Large intestine (tissue), 3 donors: ENCODE measurements around the gene ABCA4. TPM values are rescaled to one million over a fixed set of nuclear protein-coding genes. Genes with fewer than 3 reads are reported as not detected.

Experiments
- DNase-seq, 2 donors: peaks; one replicate each; pipeline versions ENCODE4 v3.0.0 to v3.0.0-alpha.2; 2013
- H3K27ac ChIP-seq: one replicate; pipeline ENCODE4 v1.5.1; 2013; ENCODE audit warnings: low read length
- H3K27me3 ChIP-seq: 2 replicates; pipeline ENCODE4 v1.6.1; 2013; ENCODE audit warnings: low read length; ENCODE audit not compliant: control insufficient read depth, insufficient read depth
- H3K36me3 ChIP-seq: 2 replicates; pipeline ENCODE4 v1.6.1; 2013; ENCODE audit warnings: low read length; ENCODE audit not compliant: control insufficient read depth, insufficient read depth
- H3K4me1 ChIP-seq: one replicate; pipeline ENCODE4 v1.6.1; 2013; ENCODE audit warnings: low read length; ENCODE audit not compliant: control insufficient read depth, insufficient read depth
- H3K4me3 ChIP-seq: one replicate; pipeline ENCODE4 v1.5.1; 2013; ENCODE audit warnings: low read length
- H3K9me3 ChIP-seq: one replicate; pipeline ENCODE4 v1.6.1; 2013; ENCODE audit warnings: mild to moderate bottlenecking, low read depth, low read length, moderate library complexity; ENCODE audit not compliant: control insufficient read depth
- WGBS: methylation state at CpG from one replicate; pipeline ENCODE4 v1.1.5; 2013; ENCODE audit warnings: low lambda C conversion rate; ENCODE audit not compliant: insufficient coverage; 5-methylcytosine and 5-hydroxymethylcytosine counted together
- polyA plus RNA-seq: library from polyadenylated mRNA; unstranded; fragments of 120-200 nt; gene quantifications from one replicate; pipeline ENCODE4 v1.2.1, GENCODE V29; 2013

Gene ABCA4
- polyA plus RNA-seq, 1 donor: 5.3 TPM

DNA sequence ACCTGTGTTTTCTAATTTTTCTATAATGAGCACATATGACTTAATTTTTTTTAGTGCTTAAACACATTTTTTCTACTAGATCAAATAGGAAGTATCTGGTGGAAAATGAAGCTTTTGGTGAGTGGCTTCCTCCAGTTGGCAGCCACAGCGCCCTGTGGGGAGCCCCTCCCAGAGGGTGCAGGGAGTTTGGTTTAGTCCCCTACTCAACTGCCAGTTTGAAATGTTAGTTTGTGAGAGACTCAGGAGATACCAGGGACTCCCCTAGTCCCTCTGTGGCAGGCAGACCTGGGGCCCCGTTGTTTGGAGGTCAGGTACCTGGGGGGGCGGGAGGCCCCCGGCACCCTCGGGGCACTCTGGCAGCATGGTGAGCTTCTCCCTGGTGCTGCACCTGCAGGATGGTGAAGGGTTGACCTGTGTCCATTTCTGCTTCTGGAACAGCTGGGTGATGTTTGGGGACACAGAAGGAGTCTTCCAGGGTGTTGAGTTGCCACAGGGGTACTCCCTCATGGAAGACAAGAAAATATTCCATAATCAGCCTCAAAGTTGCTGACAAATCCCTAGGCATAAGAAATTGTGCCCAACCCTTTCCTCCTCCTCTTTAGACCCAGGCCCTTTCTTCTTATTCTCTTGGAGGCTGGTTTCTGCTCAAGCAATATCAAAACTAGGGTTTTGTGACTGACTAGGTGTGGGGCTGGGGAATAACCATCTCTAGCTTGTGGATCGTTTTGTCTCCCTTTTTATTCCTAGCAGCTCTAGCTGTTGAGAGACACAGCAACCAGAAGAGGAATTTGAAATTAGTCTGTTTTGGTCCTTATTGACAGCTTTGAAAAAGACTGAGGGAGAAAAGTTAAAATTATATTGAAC, 91.6 kb downstream of the ABCA4 start:
- Histone ChIP-seq H3K9me3 (no peaks in the 10 kb centered on the region), H3K36me3 (no peaks in the 10 kb centered on the region), H3K27ac (no peak overlapping the region), H3K27me3 (no peaks in the 10 kb centered on the region), H3K4me1 (peaks cover 6% of the 10 kb centered on the region), H3K4me3 (no peak overlapping the region)
- WGBS: no CpG with 5 or more reads among the region's 6 CpGs
- DNase-seq: no peak

DNA sequence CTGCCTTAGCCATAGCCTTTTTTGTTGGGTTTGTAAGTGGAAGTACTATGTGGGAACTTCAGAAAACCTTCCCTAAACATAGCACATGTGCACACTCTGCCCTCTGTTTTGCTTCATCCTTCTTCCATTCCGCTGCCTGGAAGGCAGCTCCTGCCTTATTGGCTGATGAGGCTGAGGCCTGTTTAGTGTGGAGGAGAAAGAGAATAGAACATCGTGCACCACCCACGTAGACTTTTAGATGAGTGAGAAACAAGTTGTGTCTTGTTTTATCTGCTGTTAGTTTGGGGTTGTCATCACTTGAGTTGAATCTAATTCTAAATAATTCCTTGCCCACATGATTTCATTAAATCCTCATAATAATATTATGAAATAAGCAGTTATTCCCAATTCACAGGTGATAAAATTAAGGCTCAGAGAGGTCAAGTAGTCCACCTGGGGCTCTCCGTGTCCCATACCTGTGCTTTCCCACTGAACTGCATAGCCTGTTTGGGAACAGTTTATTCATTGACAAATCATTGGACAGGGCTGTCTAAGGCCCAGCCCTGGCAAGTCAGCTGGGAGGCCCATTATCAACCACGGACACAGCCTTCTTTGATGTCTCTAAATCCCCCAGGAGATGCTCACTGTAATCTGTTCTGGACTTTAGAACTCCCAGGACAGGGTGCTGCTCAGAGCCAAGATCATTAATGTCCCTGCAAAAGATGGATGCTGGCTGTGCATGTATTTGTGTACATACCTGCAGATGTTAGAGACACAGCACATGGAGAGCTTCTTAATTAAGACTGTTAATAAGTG, 93.0 kb downstream of the ABCA4 start:
- peak in 1 of 2 donors; percentile 41 for DNase-seq
- no peak overlapping the region for H3K27ac ChIP-seq
- no peaks in the 10 kb centered on the region for H3K36me3 ChIP-seq
- H3K27me3 ChIP-seq: no peaks in the 10 kb centered on the region
- H3K4me3 ChIP-seq: no peak overlapping the region
- 80% methylated on average over 1 of the region's 5 CpGs for WGBS
- peaks cover 3% of the 10 kb centered on the region for H3K4me1 ChIP-seq
- no peaks in the 10 kb centered on the region for H3K9me3 ChIP-seq

DNA sequence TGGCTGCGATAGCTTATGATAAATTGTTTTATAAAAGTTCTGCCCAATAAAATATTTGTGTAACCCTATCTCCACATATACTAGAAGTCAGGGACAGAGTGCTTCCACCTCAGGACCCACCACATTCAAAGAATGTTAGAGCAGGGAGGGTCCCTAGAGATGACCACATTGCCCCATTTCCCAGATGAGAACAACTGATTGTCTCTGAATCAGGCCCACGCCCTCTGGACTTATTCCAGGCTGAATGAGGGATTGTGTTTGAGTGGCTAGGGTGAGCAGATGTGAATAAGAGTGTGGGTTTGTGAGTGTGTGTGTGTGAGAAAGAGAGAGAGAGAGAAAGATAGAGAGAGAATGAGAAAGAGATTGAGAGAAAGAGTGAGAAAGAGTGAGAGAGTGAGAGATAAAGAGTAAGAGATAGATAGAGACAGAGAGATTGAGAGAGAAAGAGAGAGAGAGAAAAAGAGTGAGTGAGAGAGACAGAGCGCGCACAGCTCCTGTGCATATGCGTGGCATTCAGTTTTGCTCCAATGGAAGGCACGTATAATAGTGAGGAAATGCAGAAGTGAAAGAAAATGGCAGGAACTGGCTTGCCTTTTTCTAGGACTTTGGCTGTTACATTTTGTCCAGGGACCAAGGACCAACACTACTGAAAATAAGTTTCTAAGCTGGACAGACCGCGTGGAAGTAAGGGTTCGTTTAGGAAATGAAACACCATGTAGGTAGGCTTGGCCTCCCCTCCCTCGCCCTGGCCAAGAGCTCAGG, 94.1 kb downstream of the ABCA4 start:
- Histone ChIP-seq H3K4me1 (peaks cover 8% of the 10 kb centered on the region), H3K9me3 (no peaks in the 10 kb centered on the region)
- 100% methylated on average over 4 of the region's 10 CpGs for WGBS

DNA sequence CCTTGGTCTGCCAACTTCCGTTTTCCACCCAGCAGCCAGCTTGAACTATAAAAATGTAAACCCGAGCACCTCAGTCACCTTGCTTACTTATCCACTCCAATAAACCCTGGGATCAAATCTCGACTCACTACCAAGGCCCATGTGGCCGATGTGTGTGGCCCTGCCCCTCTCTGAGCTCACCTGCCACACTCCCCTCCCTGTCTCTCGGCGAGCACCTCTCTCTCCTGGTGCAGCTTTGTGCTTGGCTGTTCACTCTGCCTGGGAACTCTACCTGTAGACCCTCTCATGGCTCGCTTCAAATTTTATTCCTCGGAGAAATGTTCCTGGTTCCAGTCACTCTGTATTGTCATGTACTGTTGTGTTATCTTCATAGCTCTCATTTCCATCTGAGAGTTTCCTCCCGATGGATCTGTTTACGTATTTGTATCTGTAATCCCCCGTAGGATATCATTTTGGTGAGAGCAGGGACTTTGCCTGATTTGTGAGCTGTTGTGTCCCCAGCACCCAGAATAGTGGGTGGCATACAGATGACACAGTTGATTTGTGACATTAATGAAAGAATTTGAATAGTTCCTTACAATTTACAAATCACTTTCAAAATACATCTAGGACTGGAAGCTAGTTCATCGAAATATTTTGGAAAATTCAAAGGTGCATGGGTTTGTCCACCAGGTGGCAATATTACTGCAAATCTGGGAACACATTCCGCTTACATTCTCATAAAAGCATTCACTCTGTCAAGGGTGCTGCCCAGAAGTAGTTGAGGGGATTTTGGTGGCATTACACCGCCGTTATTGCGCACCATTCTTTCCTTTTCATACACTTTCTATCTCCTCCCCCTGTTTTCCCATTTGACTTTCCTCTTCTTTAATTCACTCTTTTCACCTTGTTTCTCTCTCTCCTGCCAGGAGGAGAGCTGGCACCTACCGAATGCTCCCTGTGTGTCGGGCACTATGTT, 95.3 kb downstream of the ABCA4 start:
- 47% methylated on average over 5 of the region's 18 CpGs for WGBS
- Histone ChIP-seq H3K36me3 (no peaks in the 10 kb centered on the region), H3K9me3 (no peaks in the 10 kb centered on the region), H3K4me3 (no peak overlapping the region), H3K27ac (no peak overlapping the region), H3K27me3 (no peaks in the 10 kb centered on the region), H3K4me1 (peaks cover 19% of the 10 kb centered on the region)
- peak in 1 of 2 donors; percentile 34 for DNase-seq

More for the DNA sequence above, 94.1 kb downstream of the ABCA4 start:
- no peaks in the 10 kb centered on the region for H3K27me3 ChIP-seq
- DNase-seq: no peak
- no peaks in the 10 kb centered on the region for H3K36me3 ChIP-seq
- no peak overlapping the region for H3K4me3 ChIP-seq
- no peak overlapping the region for H3K27ac ChIP-seq

DNA sequence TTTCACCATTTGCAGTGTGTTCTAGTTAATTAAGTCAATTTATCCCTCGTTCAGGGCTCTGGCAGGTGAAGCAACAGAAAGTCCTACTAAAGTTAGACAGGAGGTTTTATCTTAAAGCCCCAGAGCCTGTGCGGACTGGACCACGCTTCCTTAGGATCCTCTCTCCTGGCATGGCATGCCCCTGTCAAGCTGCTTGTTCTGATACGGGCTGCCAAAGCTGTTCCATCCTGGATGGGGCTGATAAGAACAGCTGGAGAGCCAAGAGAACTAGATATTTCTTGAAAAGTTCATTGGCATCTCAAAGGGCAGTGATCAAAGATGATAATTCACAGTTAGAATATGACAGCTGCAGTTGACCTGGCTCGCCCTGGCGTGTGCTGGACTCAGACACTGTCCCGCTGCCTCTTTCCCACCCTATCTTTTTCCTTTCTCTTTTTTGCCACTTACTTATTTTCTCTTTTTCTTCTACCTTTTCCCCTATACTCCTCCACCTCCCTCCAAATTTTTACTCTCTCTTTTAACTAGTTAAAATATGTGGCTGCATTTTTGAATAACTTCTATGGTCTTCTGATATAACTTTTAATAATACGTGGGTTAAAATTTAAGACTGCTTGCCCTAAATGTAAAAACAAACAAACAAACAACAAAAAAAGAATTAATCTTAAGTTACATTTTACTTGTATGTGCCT, 96.7 kb downstream of the ABCA4 start:
- no peak overlapping the region for H3K4me3 ChIP-seq
- WGBS: 94% methylated on average over 4 of the region's 8 CpGs

DNA sequence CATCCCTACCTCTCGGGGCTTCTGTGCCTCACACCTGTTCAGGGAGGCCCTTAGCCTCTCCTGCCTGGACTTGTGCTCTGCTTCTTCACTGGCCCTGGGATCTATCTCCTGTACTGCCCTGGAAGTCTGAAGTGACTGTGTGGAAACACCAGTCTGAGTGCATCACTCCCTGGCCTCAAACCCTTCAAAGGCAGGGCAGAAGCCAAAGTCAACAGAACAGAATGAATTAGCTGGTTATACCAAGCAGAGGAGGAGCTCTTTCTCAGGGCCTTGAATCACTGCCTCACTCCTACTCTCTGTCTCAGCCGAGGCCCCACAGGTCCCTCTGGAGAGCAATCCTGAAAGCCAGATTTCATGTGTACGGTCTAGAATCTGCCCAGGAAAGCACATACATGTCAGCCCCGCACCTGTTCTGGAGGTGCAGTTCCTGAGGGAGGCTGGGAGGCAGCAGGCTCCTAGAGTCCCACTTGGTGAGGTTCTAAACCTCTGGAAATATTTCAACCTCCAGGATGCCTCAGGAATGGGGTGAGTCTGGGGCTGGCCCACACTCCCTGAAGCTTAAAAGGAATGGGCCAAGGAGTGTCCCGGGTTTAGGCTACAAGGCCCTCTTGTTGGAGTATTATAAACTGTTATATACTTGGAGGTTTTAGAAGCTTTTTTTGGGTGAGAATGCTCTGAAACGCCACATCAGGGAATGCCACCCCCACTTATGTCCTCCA, 98.3 kb downstream of the ABCA4 start:
- Histone ChIP-seq H3K27me3 (no peaks in the 10 kb centered on the region), H3K4me1 (peaks cover 27% of the 10 kb centered on the region), H3K27ac (peak overlapping the region; percentile 11), H3K4me3 (no peak overlapping the region), H3K9me3 (no peaks in the 10 kb centered on the region), H3K36me3 (no peaks in the 10 kb centered on the region)
- peak in 1 of 2 donors; percentile 69 for DNase-seq
- no CpG with 5 or more reads among the region's 6 CpGs for WGBS

More for the DNA sequence above, 96.7 kb downstream of the ABCA4 start:
- Histone ChIP-seq H3K27ac (no peak overlapping the region), H3K27me3 (no peaks in the 10 kb centered on the region), H3K36me3 (no peaks in the 10 kb centered on the region), H3K4me1 (peaks cover 28% of the 10 kb centered on the region), H3K9me3 (no peaks in the 10 kb centered on the region)
- DNase-seq: no peak

DNA sequence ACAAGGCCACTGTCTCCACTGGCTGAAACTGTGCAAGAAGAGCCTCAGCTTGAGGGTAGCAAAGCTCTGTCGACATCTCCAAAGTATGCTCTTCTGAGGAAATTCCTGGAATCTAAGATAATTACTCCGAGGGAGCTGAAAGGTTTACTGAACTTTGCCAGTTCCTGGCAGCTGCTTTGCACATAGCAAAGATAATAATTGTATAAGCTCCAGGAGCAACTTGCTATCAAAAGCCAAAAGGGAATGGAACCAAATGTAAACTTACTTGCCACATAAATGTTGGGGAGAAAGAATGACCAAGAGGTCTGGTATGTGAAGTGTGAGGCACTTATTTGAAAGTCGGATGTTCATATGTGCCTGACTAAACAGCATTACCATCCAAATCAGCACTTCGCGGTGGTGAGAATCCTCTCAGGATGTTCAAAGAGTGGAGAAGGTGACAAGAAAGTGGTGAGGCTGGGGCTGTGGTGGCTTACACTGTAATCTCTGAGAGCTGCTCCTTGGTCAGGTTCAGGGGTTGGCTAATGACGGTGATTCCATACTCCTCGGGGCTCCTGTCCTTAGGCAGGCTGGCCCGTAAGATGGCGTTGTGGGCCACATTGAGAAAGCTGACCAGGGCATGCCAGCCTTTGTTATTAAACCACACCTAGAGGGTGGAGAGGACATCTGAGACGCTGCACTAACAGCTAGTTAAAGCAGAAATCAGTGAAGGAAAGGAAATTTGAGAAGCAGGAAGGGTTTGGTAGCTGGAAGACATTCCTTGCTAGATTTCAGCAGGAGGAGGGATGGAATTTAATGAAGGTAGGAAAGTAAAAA, 100.0 kb downstream of the ABCA4 start:
- Histone ChIP-seq H3K27ac (peak overlapping the region; percentile 57), H3K36me3 (no peaks in the 10 kb centered on the region), H3K4me1 (peaks cover 27% of the 10 kb centered on the region), H3K9me3 (no peaks in the 10 kb centered on the region), H3K27me3 (no peaks in the 10 kb centered on the region), H3K4me3 (no peak overlapping the region)
- WGBS: 83% methylated on average over 1 of the region's 10 CpGs
- DNase-seq: peak; percentile 46 to 72

DNA sequence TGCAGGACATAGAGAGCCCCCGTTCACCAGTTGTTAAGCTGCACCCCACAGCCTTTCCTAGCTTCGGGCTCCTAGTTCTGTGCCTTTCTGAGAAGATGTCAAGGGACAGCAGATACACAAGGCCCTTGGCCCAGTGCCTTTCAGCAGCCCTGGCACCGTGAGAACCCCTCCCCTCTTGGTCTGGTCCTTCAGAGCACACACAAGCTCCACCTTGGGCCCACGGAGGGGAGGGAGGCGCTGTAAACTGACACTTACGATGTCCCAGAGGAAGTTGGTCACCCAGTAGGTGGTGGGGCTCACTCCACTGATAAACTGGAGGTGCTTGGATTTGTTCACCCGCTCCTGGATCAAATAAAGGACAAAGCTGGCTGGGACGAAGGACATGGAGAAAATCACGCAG, 101.6 kb downstream of the ABCA4 start:
- Histone ChIP-seq H3K4me1 (peaks cover 27% of the 10 kb centered on the region), H3K27ac (no peak overlapping the region), H3K4me3 (no peak overlapping the region), H3K36me3 (no peaks in the 10 kb centered on the region), H3K9me3 (no peaks in the 10 kb centered on the region), H3K27me3 (no peaks in the 10 kb centered on the region)
- DNase-seq: no peak
- no CpG with 5 or more reads among the region's 9 CpGs for WGBS
